HEK293 (cell line): Measurements from ENCODE around the gene MCF2L.

ENCODE experiments used
- CTCF ChIA-PET: fragments of 350-600 bp; formaldehyde crosslinking; extraction: SDS; loops from one replicate; lab custom pipeline; 2021; ENCODE audit warnings: antibody characterized with exemption; lab: Yijun Ruan, JAX
- POLR2A ChIA-PET: fragments of 300-600 bp; formaldehyde crosslinking; extraction: SDS; loops from one replicate; lab custom pipeline; 2020; ENCODE audit warnings: antibody characterized with exemption, inconsistent platforms; lab: Yijun Ruan, JAX
- H3K27ac ChIP-seq: fragments of 200-500 bp; sonication (Bioruptor generic); 2 replicates; pipeline ENCODE4 v1.5.1; 2014; ENCODE audit warnings: low read depth, low read length, control low read depth, inconsistent platforms; ENCODE audit errors: extremely low read depth
- H3K36me3 ChIP-seq, 2 experiments: fragments of 200-500 bp in 1 of 2; sonication (Bioruptor generic) in 1 of 2; 1 replicate in 1 of 2; 2 replicates in 1 of 2; pipeline ENCODE4 v1.5.1; 2014 to 2017; ENCODE audit warnings: inconsistent platforms in 2 of 2, low read length in 2 of 2; ENCODE audit not compliant: control insufficient read depth in 2 of 2, insufficient read depth in 1 of 2
- H3K4me1 ChIP-seq: fragments of 200-500 bp; sonication (Bioruptor generic); 2 replicates; pipeline ENCODE4 v1.5.1; 2014; ENCODE audit warnings: mild to moderate bottlenecking, low read length, inconsistent platforms; ENCODE audit not compliant: control insufficient read depth, insufficient read depth
- H3K4me3 ChIP-seq: 2 replicates; pipeline ENCODE4 v1.5.1; 2011; ENCODE audit warnings: low read depth, mild to moderate bottlenecking, control low read depth, low read length, moderate library complexity
- H3K9me3 ChIP-seq: fragments of 200-500 bp; sonication (Bioruptor generic); 2 replicates; pipeline ENCODE4 v1.5.1; 2014; ENCODE audit warnings: low read depth, low read length, inconsistent platforms; ENCODE audit not compliant: control insufficient read depth, insufficient read depth
- GLIS2 ChIP-seq: fragments of 450-650 bp; formaldehyde crosslinking; IDR thresholded peaks from 2 replicates; pipeline ENCODE4 v1.5.1; 2016; ENCODE audit warnings: missing biosample characterization, missing genetic modification characterization
- KLF7 ChIP-seq: fragments of 450-650 bp; formaldehyde crosslinking; IDR thresholded peaks from 2 replicates; pipeline ENCODE4 v1.5.1; 2016; ENCODE audit warnings: missing biosample characterization, missing genetic modification characterization, borderline replicate concordance
- PRDM4 ChIP-seq: fragments of 450-650 bp; formaldehyde crosslinking; IDR thresholded peaks from 2 replicates; pipeline ENCODE4 v1.5.1; 2017; ENCODE audit warnings: missing biosample characterization, missing genetic modification characterization
- WT1 ChIP-seq: fragments of 450-650 bp; formaldehyde crosslinking; IDR thresholded peaks from 2 replicates; pipeline ENCODE4 v1.5.1; 2016; ENCODE audit warnings: missing biosample characterization, missing genetic modification characterization
- ZNF2 ChIP-seq: fragments of 450-650 bp; formaldehyde crosslinking; IDR thresholded peaks from 2 replicates; pipeline ENCODE4 v1.5.1; 2016; ENCODE audit warnings: missing biosample characterization, missing genetic modification characterization
- ZNF558 ChIP-seq: fragments of 450-650 bp; formaldehyde crosslinking; IDR thresholded peaks from 2 replicates; pipeline ENCODE4 v1.5.1; 2016; ENCODE audit warnings: missing biosample characterization, missing genetic modification characterization
- ZNF654 ChIP-seq: fragments of 450-650 bp; formaldehyde crosslinking; IDR thresholded peaks from 2 replicates; pipeline ENCODE4 v1.5.1; 2016; ENCODE audit warnings: low read depth, missing biosample characterization, missing genetic modification characterization
- ZSCAN30 ChIP-seq: fragments of 450-650 bp; IDR thresholded peaks from 2 replicates; pipeline ENCODE4 v1.5.1; 2018; ENCODE audit warnings: missing biosample characterization, mild to moderate bottlenecking, missing genetic modification characterization, moderate library complexity
- TF ChIP-seq, protein P1 (sequence below): fragments of 450-650 bp; formaldehyde crosslinking; IDR thresholded peaks from 2 replicates; pipeline ENCODE4 v1.5.1; 2016; ENCODE audit warnings: missing biosample characterization, missing genetic modification characterization
- TF ChIP-seq, protein P2 (sequence below): fragments of 450-650 bp; formaldehyde crosslinking; conservative IDR thresholded peaks from 2 replicates; pipeline ENCODE4 v1.5.1; 2016; ENCODE audit warnings: low read depth, missing biosample characterization, missing genetic modification characterization

Gene MCF2L

DNA sequence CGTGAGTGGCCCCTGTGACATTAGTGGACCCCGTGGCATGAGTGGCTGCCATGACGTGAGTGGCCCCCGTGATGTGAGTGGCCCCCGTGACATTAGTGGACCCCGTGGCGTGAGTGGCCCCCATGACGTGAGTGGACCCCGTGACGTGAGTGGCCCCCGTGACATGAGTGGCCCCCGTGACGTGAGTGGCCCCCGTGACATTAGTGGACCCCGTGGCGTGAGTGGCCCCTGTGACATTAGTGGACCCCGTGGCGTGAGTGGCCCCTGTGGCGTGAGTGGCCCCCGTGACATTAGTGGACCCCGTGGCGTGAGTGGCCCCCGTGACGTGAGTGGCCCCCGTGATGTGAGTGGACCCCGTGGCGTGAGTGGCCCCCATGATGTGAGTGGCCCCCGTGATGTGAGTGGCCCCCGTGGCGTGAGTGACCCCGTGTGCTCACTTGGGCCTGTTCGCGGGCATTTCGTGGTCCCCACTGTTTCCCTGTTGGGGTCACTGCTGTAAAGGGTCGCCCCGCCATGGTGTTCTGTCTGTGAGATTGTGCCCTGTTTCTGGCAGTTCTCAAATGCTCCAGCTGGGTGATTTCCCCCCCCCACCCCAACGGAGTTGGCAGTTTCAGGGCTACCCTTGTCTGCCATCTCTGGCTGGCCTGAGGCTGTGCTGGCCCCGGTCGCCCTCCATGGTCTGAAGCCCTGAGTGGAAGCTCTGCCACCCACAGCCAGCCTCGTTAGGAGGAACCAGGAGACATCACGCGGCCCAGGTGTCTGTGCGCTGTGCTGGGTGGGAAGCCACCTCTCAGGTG, 64.2 kb downstream of the MCF2L start:
- H3K36me3 ChIP-seq, result no peaks in the 10 kb centered on the region
- ChIA-PET POLR2A (interaction anchor here (0.7 kb wide), 1 partner anchor 118 kb away, joined by 5 read pairs; no protein-coding TSS in a partner anchor), CTCF (interaction anchor here (0.6 kb wide), 1 partner anchor 256 kb away, joined by 5 read pairs; no protein-coding TSS in a partner anchor)
- TF ChIP-seq WT1 (tag by site-specific recombination) (no peak), PRDM4 (tag by site-specific recombination) (peak; percentile 97)
- H3K9me3 ChIP-seq, result no peaks in the 10 kb centered on the region
- H3K27ac ChIP-seq, result no peak overlapping the region
- H3K4me1 ChIP-seq, result no peaks in the 10 kb centered on the region
- no peak overlapping the region for H3K4me3 ChIP-seq

GRCh38 chr13:113034451-113035212, 65.6 kb downstream of the MCF2L start:
- no peaks in the 10 kb centered on the region for H3K36me3 ChIP-seq
- ChIA-PET POLR2A (no interaction called here), CTCF (interaction anchor here (0.6 to 1.2 kb wide), 9 partner anchors 16 to 202 kb away, joined by 3 to 4 read pairs (median 3); no protein-coding TSS in a partner anchor)
- no peak overlapping the region for H3K27ac ChIP-seq
- TF ChIP-seq, protein P1, sequence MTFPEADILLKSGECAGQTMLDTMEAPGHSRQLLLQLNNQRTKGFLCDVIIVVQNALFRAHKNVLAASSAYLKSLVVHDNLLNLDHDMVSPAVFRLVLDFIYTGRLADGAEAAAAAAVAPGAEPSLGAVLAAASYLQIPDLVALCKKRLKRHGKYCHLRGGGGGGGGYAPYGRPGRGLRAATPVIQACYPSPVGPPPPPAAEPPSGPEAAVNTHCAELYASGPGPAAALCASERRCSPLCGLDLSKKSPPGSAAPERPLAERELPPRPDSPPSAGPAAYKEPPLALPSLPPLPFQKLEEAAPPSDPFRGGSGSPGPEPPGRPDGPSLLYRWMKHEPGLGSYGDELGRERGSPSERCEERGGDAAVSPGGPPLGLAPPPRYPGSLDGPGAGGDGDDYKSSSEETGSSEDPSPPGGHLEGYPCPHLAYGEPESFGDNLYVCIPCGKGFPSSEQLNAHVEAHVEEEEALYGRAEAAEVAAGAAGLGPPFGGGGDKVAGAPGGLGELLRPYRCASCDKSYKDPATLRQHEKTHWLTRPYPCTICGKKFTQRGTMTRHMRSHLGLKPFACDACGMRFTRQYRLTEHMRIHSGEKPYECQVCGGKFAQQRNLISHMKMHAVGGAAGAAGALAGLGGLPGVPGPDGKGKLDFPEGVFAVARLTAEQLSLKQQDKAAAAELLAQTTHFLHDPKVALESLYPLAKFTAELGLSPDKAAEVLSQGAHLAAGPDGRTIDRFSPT (tag by site-specific recombination), result peak; percentile 78
- TF ChIP-seq ZNF2 (tag by site-specific recombination) (peak; percentile 91), GLIS2 (tag by site-specific recombination) (0 out of 2 replicates have a peak, but pooled peaks have one; percentile 15), ZNF654 (tag by site-specific recombination) (peak; percentile 70), KLF7 (tag by site-specific recombination) (no peak), ZNF558 (tag by site-specific recombination) (no peak), ZSCAN30 (no peak)
- TF ChIP-seq, protein P2, sequence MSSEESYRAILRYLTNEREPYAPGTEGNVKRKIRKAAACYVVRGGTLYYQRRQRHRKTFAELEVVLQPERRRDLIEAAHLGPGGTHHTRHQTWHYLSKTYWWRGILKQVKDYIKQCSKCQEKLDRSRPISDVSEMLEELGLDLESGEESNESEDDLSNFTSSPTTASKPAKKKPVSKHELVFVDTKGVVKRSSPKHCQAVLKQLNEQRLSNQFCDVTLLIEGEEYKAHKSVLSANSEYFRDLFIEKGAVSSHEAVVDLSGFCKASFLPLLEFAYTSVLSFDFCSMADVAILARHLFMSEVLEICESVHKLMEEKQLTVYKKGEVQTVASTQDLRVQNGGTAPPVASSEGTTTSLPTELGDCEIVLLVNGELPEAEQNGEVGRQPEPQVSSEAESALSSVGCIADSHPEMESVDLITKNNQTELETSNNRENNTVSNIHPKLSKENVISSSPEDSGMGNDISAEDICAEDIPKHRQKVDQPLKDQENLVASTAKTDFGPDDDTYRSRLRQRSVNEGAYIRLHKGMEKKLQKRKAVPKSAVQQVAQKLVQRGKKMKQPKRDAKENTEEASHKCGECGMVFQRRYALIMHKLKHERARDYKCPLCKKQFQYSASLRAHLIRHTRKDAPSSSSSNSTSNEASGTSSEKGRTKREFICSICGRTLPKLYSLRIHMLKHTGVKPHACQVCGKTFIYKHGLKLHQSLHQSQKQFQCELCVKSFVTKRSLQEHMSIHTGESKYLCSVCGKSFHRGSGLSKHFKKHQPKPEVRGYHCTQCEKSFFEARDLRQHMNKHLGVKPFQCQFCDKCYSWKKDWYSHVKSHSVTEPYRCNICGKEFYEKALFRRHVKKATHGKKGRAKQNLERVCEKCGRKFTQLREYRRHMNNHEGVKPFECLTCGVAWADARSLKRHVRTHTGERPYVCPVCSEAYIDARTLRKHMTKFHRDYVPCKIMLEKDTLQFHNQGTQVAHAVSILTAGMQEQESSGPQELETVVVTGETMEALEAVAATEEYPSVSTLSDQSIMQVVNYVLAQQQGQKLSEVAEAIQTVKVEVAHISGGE (tag by site-specific recombination), result no peak
- no peaks in the 10 kb centered on the region for H3K9me3 ChIP-seq
- no peak overlapping the region for H3K4me3 ChIP-seq
- no peaks in the 10 kb centered on the region for H3K4me1 ChIP-seq
